Stimulated activated CD8-positive, alpha-beta memory T cell treated with anti-CD3 and anti-CD28 coated beads, Interleukin-7, amount 100 ng/mL, for 1 hour (primary cell): ENCODE results near the gene RABL2A.
"Not testable (repeated sequence)": the region's sequence is repeated elsewhere in the genome, so short reads cannot be mapped to it uniquely, and the experiment has no call there.

Experiments used
- DNase-seq, 2 donors: peaks; one replicate each; pipeline ENCODE4 v3.0.0-alpha.2; 2020; ENCODE audit warnings: low read depth in 2 of 2

RABL2A gene

DNA sequence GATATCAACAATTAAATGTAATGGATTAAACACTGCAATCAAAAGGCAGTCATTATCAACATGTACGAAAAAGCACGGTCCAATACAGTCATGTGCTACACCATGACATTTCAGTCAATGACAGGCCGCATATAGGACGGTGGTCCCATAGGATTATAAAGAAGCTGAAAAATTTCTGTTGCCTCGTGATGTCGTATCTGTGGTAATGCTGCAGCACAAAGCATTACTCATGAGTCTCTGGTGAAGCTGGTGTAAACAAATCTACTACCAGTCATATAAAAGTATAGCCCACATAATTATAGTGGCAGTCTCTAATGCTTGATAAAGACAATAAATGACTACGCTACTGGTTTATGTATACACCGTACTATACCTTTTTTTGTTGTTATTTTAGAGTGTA is 58.4 kb downstream of the RABL2A start:
- no peak for DNase-seq

DNA sequence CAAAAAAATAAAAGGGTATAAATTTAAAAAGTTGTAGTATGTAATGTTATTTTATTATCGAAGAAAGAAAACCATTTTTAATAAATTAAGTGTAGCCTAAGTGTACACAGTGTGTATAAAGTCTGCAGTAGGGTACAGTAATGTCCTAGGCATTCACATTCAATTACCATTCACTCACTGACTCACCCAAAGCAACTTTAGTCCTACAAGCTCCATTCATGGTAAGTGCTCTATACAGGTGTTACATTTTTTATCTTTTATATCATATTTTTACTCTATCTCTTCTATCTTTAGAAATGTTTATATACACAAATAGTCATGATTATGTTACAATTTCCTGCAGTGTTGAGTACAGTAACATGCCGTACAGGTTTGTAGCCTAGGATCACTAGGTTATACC is 59.5 kb downstream of the RABL2A start:
- DNase-seq: no peak

DNA sequence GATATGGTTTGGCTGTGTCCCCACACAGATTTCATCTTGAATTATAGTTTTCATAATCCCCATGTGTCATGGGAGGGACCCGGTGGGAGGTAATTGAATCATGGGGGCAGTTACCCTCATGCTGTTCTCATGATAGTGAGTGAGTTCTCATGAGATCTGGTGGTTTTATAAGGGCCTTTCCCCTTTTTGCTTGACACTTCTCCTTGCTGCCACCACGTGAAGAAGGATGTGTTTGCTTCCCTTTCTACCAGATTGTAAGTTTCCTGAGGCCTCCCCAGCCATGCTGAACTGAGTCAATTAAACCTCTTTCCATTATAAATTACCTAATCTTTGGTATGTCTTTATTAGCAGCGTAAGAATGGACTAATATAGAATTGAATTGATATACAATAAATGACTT is 63.8 kb downstream of the RABL2A start:
- DNase-seq: not testable (repeated sequence)
